ENCODE data around the gene CDCA8.

Gene CDCA8

DNA sequence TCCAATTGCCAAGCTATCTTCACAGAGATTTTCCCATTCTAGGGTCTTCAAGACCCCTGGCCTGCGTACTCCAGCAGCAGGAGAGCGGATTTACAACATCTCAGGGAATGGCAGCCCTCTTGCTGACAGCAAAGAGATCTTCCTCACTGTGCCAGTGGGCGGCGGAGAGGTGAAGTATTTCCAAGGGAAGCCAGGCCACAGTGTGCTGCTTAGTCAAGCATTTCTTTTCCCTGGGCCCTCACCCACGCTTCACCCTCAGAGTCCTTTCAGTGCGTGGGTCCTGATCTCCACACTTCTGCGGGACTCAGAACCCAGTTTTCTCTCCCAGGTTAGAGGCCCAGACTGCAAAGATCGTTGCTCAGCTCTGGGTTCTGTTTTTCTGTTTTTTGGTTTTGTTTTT is 13.1 kb downstream of the CDCA8 start:
- TF ChIP-seq, protein P1, sequence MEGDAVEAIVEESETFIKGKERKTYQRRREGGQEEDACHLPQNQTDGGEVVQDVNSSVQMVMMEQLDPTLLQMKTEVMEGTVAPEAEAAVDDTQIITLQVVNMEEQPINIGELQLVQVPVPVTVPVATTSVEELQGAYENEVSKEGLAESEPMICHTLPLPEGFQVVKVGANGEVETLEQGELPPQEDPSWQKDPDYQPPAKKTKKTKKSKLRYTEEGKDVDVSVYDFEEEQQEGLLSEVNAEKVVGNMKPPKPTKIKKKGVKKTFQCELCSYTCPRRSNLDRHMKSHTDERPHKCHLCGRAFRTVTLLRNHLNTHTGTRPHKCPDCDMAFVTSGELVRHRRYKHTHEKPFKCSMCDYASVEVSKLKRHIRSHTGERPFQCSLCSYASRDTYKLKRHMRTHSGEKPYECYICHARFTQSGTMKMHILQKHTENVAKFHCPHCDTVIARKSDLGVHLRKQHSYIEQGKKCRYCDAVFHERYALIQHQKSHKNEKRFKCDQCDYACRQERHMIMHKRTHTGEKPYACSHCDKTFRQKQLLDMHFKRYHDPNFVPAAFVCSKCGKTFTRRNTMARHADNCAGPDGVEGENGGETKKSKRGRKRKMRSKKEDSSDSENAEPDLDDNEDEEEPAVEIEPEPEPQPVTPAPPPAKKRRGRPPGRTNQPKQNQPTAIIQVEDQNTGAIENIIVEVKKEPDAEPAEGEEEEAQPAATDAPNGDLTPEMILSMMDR (IDR thresholded peaks at IDR 0.05) = no peak

DNA sequence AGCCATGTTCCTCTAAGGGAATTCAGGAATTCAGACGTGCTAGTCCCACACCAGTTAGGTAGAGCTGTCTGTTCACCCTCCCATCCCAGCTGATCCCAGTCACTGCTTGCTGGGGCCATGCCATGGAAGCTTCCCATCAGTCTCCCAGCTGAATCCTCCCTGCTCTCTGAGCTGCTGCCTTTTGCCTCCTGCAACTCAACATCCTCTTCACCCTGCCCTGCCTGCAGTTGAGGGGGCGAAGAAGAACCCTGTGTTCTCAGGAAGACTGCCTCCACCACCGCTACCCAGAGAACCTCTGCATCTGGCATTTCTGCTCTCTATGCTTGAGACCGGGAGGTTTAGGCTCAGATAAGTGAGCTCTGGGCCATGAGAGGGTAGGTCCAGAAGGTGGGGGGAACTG is 16.2 kb downstream of the CDCA8 start:
- TF ChIP-seq, protein P1 (IDR thresholded peaks at IDR 0.05) = no peak

DNA sequence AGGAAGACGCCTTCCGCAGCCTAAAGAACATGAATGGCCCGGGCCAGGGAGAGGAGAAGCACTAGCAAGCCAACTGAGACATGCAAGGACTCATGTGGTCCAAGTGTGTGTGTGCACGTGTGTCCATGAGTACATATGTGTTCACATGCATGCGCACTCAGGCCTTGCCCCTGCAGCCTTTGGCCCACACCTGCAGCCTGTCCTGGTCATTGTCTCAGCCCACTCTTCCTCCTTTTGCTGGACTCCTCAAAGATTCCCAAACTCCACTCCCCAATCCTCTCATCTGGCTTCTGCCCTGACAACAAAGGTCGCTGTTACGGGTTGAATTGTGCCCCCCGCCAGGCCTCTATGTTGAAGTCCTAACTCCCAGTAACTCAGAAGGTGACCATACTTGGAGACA is 21.9 kb downstream of the CDCA8 start:
- TF ChIP-seq, protein P1 (IDR thresholded peaks at IDR 0.05) = no peak

DNA sequence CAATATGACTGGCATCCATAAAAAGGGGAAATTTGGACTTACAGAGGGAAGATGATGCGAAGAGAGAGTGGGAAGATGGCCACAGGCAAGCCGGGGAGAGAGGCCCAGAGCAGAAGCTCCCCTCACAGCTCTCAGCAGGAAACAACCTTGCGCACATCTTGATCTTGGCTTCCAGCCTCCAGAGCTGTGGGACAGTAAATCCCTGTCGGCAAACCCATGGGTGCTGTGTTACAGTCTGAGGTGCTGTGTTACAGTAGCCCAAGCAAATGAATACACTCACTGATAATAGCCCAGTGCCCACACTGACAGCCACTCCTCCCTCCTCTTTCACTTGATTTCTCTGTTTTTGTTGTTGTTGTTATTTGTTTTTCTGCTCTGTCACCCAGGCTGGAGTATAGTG is 22.4 kb downstream of the CDCA8 start:
- TF ChIP-seq, protein P1 (IDR thresholded peaks at IDR 0.05) = no peak

DNA sequence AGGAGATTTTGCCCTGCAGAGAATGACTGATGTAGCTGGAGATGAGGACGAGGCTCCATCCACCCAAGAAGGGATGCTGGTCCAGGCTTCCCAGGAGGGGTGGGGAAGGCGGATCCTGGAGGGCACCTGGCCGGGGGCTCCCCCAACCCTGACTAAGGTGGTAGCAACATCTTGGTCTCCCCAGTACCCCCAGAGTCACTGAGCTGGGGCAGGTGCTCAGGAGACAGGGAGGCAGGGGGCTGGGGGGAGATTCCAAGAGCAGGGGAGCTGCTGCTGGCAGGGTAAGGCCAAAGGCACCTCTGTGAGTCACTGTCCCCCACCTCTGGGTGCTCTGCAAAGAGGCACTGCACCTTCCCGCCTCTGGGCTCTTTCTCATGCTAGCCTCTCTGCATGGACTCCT is 24.0 kb downstream of the CDCA8 start:
- TF ChIP-seq, protein P1 (IDR thresholded peaks at IDR 0.05) = no peak

DNA sequence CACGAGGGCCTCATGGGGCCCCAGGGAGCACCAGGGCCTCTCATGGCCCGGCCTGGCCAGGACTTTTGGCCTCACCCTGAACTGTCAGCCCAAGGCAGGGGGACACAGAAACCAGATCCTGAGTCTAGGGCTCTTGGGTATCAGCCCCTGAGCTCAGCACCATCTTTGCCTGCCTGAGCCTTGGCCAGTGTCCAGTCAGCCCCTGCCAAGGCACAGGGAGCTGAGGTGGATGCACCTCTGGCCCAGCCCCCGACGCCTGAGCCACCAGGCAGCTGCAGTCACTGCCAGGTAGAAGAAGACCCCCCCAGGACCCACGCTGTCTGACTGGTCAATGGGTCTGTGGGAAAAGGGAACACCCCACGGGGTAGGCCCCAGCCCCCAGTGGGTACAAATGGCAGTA is 25.3 kb downstream of the CDCA8 start:
- TF ChIP-seq, protein P1 (IDR thresholded peaks at IDR 0.05) = no peak

DNA sequence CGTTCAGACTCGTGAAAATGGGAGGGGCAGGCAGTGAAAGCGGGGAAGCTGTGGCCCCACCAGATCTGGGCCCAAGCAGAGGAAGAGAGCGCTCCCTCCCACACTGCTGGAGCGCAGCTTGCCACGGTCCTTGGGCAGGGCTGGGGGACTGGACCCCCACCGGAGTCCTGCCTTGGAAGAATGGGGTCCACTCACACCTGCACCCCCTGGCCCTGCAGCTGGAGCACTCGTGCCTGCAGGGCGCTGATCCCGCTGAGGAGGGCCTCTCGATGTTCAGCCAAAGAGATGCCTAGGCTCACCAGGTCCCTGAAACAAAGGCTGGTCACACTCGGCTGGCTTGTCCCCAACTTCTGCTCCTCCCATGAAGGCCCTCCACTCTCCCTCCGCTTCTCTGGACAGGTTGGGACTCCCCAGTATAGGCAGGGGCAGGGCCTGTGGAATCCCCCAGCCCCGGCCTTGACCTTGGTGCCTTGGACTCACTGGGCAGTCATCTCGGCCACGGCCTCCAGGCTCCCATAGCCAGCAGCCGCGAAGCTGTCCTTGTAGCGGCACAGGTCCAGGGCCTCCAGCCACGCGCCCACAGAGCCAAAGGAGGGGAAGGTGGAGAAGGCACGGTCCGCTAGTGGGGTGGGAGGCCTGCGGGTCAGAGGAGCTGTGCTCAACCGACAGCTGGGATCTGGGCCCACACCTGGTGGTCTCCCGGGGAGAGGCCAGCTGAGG is 26.0 kb downstream of the CDCA8 start:
- TF ChIP-seq, protein P1 (IDR thresholded peaks at IDR 0.05) = no peak

Data from LNCAP (cell line).